Putamen (tissue), 1 donor: ENCODE data around the gene PRXL2B.

Source experiments
- DNase-seq: peaks from one replicate; pipeline ENCODE4 v3.0.0-alpha.2; 2016; ENCODE audit warnings: low spot score

PRXL2B gene

DNA sequence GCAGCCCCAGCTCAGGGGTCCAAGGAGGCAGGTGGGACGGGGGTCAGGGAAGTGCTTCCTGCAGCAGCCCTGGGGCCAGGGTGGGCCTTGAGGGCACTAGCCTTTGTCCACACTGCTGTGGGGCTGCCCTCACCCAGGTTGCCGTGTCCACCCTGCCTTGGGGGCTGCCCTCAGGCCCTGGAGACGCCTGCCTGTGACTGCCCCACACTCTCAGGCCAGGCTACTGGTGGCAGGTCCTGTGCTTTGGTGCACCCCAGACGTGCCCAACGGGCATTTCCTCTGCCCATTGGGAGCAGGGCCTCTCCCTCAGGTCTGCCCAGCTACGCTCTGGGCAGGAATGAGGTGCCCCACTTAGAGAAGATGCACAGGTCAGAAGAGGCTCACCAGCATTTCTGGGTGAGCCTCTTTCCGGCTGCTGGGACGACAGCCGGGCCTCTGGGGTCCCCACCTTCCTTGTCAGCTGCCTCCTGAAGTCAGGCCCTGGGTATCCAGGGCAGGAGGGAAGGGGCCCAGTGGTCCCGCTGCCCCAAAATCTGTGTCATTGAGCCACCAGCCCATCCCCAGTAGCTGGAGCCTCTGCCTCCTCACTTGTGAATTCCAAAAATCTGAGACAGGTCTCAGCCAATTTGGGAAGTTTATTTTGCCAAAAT is 48.9 kb downstream of the PRXL2B start:
- DNase-seq, result no peak

DNA sequence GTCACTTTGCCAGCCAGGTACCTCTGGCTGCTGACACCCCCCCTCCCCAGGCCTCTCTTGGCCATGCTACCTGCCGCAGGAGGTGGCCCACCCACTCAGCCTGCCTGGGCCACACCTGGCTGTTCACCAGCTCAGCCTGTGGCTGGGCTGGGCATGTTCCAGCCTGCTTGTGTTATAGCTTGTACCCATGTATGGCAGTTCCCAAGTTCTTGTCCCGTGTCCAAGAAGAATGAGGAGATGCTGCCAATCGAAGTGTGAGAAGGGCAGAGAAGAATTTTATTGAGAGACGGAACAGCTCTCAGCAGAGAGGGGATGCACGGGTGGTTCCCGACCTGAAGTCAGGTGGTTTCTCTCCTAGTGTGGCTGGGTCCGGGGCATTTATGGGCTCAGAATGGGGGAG is 50.2 kb downstream of the PRXL2B start:
- DNase-seq, result no peak

DNA sequence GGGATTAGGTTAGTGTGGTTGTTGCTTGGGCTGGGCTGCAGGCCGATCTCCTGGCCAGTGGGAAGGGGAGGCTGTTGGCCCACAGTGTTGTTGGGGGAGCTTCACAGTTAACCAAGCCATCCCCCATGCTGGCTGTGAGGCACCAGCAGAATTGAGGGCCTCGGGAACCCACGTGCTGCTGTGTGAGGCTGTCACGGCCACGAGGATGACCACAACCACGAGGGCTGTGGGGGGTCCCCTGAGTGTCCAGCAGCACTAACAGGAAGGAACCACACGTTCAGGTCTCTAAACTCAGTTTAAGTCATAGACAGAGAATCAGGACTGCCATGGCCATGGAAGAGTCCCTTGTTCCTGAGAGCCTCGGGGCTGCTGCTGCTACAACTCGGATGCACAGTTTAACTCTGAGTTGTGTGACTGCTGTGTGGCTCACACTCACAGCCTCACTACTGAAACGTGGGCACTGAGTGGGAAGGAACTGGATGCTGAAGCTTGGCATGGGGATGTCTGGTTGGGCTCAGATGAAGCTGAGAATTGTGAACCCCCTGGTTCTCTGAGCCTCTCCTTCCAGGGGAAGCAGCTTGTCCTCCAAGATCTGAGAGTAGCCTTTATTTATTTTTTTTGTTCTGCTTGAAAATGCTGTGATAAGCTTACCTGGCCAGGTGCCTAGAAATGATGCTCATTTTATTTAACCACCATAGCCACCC is 51.0 kb downstream of the PRXL2B start:
- no peak for DNase-seq

DNA sequence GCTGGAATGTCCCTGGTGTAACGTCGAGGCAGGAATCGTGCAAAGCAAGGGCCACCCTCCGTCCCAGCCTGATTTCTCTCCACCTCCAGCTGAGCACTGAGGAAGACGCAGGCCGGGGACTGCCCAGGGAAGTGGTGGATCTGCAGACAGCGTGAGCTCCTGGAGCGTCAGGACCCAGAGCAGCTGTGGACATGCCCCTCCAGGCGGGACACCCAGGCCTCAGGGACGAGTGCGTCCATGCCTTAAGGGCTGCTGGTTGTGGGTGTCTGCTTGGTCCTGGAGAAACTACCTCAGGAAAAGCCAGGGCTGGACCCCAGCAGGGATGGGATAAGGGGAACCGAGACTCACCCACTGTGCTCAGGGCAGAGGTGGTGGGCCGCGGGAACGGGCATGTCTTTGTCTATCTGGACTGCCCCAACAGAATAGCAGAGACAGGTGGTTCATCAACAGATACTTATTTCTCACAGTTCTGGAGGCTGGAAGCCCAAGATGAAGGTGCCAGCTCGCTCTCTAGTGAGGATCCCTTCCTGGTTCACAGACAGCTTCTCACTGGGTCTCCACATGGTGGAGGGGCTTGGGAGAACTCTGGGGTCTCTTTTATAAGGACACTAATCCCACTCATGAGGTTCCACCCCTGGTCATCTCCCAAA is 52.0 kb downstream of the PRXL2B start:
- no peak for DNase-seq

DNA sequence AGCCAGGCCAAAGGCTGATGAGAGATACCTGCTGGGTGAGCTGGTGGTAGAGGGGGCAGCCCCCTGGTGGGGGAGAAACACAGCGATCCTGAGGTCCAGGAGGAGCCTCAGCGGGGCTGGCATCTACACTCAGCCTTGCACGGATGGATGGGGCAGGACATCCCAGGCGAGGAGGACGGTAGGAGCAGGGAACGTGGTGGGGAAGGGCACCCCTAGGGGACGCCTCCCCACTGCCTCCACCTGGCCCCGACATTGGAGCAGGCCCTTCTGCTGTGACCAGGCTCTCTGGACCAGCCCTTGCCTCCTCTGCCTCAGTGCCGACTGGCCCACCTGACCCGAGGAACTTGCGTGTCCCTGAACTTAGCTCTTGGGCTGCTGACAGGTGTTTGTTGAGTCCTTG is 52.6 kb downstream of the PRXL2B start:
- DNase-seq, result no peak

- DNase-seq, result no peak
Observed at GRCh38 chr1:2639607-2640521, 53.3 kb downstream of the PRXL2B start.

- DNase-seq, result no peak
Observed at GRCh38 chr1:2640626-2641025, 54.0 kb downstream of the PRXL2B start.
